HepG2 (cell line): ENCODE measurements around the gene GPRIN1. TPM values are rescaled to one million over a fixed set of nuclear protein-coding genes. Genes with fewer than 3 reads are reported as not detected.

ENCODE experiments used
- ATAC-seq: fragments of 200-7000 bp; cut with Tn5 transposase; 3 replicates; pipeline ENCODE4 v1.9.1; 2020; ENCODE audit warnings: mild to moderate bottlenecking, moderate library complexity
- BruUV-seq: library from RNA; stranded (reverse); fragments of 400-500 nt; replicated peaks from 2 replicates; lab custom pipeline; 2021; lab: Mats Ljungman, UMichigan
- CTCF ChIA-PET: fragments of 300-600 bp; formaldehyde crosslinking; extraction: SDS; loops from one replicate; lab custom pipeline; 2021; ENCODE audit warnings: low total read pairs, inconsistent platforms, low intra/inter-chr PET ratio; lab: Yijun Ruan, JAX
- POLR2A ChIA-PET: fragments of 350-600 bp; sonication (Branson Sonifier 250); formaldehyde crosslinking; loops from one replicate; lab custom pipeline; 2020; ENCODE audit warnings: antibody characterized with exemption, inconsistent platforms; lab: Yijun Ruan, JAX
- DNase-seq: peaks from one replicate; pipeline ENCODE4 v3.0.0-alpha.2; 2015; ENCODE audit warnings: low spot score
- FAIRE-seq: peaks from 3 replicates; lab custom pipeline; 2011; peaks lifted over from hg19 to GRCh38; lab: Jason Lieb, UNC
- H2AFZ ChIP-seq: one replicate; pipeline ENCODE4 v1.6.1; 2011; ENCODE audit warnings: low read length, inconsistent platforms
- H3K27ac ChIP-seq: fragments of 300-600 bp; 3 replicates; pipeline ENCODE4 v1.8.0; 2011; ENCODE audit warnings: mixed run types, mild to moderate bottlenecking, mixed read lengths, low read length, inconsistent platforms; ENCODE audit not compliant: insufficient read depth; ENCODE audit errors: extremely low read length
- H3K27me3 ChIP-seq, 2 experiments: fragments of 200-600 bp in 1 of 2; 2 replicates in 1 of 2; 3 replicates in 1 of 2; pipeline versions ENCODE4 v1.6.0 to v1.8.0; 2011; ENCODE audit warnings: low read length in 2 of 2, mild to moderate bottlenecking in 2 of 2, moderate library complexity in 2 of 2, inconsistent platforms in 1 of 2; ENCODE audit not compliant: insufficient read depth in 2 of 2, control insufficient read depth in 1 of 2
- H3K36me3 ChIP-seq, 2 experiments: fragments of 200-600 bp in 1 of 2; replicated peaks in 1 of 2; 2 replicates in 1 of 2; 3 replicates in 1 of 2; pipeline versions ENCODE4 v1.5.1 to v1.8.0; 2011; ENCODE audit warnings: low read length in 2 of 2, inconsistent platforms in 1 of 2; ENCODE audit not compliant: insufficient read depth in 2 of 2, control insufficient read depth in 1 of 2
- H3K4me1 ChIP-seq: 2 replicates; pipeline ENCODE4 v1.5.1; 2012; ENCODE audit warnings: low read length, inconsistent platforms; ENCODE audit not compliant: insufficient read depth
- H3K4me2 ChIP-seq: 2 replicates; pipeline ENCODE4 v1.6.0; 2011; ENCODE audit warnings: low read depth, low read length, inconsistent platforms
- H3K4me3 ChIP-seq, 3 experiments: fragments of 200-600 bp in 1 of 3; sonication (generic), shearing (Covaris generic) in 1 of 3; replicated peaks in 1 of 3; 2 replicates each; pipeline ENCODE4 v1.5.1; 2011 to 2016; ENCODE audit warnings: low read length in 3 of 3, inconsistent platforms in 2 of 3, low read depth in 2 of 3, mild to moderate bottlenecking in 2 of 3, control low read depth in 1 of 3, mixed read lengths in 1 of 3; ENCODE audit not compliant: insufficient read depth in 1 of 3
- H3K79me2 ChIP-seq: one replicate; pipeline ENCODE4 v1.6.1; 2011; ENCODE audit warnings: low read length, inconsistent platforms; ENCODE audit not compliant: insufficient read depth
- H3K9ac ChIP-seq: 2 replicates; pipeline ENCODE4 v1.6.0; 2011; ENCODE audit warnings: mild to moderate bottlenecking, low read depth, low read length, inconsistent platforms; ENCODE audit not compliant: insufficient read depth
- H3K9me3 ChIP-seq: 2 replicates; pipeline ENCODE4 v1.5.1; 2012; ENCODE audit warnings: mild to moderate bottlenecking, low read length
- H4K20me1 ChIP-seq: 2 replicates; pipeline ENCODE4 v1.6.0; 2011; ENCODE audit warnings: inconsistent platforms, mild to moderate bottlenecking, low read length, moderate library complexity; ENCODE audit not compliant: insufficient read depth
- CBX1 ChIP-seq: IDR thresholded peaks from one replicate; pipeline ENCODE4 v1.6.1; 2016; ENCODE audit warnings: antibody characterized with exemption, low read depth
- ELF4 ChIP-seq: sonication (generic); formaldehyde crosslinking; IDR thresholded peaks from 2 replicates; pipeline ENCODE4 v1.5.0; 2020; ENCODE audit warnings: missing genetic modification reagents, mild to moderate bottlenecking, moderate library complexity, borderline replicate concordance
- SUZ12 ChIP-seq: fragments of 150-350 bp; IDR thresholded peaks from 2 replicates; pipeline ENCODE4 v1.6.1; 2014; ENCODE audit warnings: low read depth, low read length
- TFDP2 ChIP-seq: sonication (generic); formaldehyde crosslinking; IDR thresholded peaks from 2 replicates; pipeline ENCODE4 v1.4.0; 2020; ENCODE audit warnings: missing genetic modification reagents
- ZNF274 ChIP-seq: sonication (generic); formaldehyde crosslinking; IDR thresholded peaks from 2 replicates; pipeline ENCODE4 v1.5.1; 2020; ENCODE audit warnings: mild to moderate bottlenecking, missing genetic modification reagents
- ZNF333 ChIP-seq: sonication (generic); formaldehyde crosslinking; IDR thresholded peaks from 2 replicates; pipeline ENCODE4 v1.4.0; 2020; ENCODE audit warnings: mild to moderate bottlenecking, missing genetic modification reagents, borderline replicate concordance
- ZNF407 ChIP-seq: sonication (generic); formaldehyde crosslinking; IDR thresholded peaks from one replicate; pipeline ENCODE4 v1.5.1; 2020; ENCODE audit warnings: mild to moderate bottlenecking, missing genetic modification reagents; ENCODE audit errors: not compliant biosample characterization
- WGBS: methylation state at CpG from one replicate; pipeline ENCODE4 v1.1.6; 2017; ENCODE audit warnings: low lambda C conversion rate; 5-methylcytosine and 5-hydroxymethylcytosine counted together
- in situ Hi-C: cut with HindIII; loops from 2 replicates; pipeline ENCODE4 v1.10.0; 2017; ENCODE audit warnings: low pct_unique_long_range_greater_than_20kb; ENCODE audit not compliant: extremely low pct_ligation_motif_present
- intact Hi-C: fragments of 100-400 bp; cut with micrococcal nuclease; formaldehyde crosslinking; loops from one replicate; pipeline ENCODE4 v1.10.0; 2022; ENCODE audit not compliant: unreplicated experiment
- polyA plus RNA-seq, 8 experiments: library from polyadenylated mRNA; depleted of rRNA in 3 of 8; stranded (reverse) in 7 of 8; unstranded in 1 of 8; fragments of >200 nt; fragmentation: Illumina TruSeq in 4 of 8; extraction: Trizol in 4 of 8; gene quantifications; 2 replicates each; pipeline versions ENCODE4 v1.2.1 to v1.2.3, GENCODE V29; 2011 to 2016; ENCODE audit warnings: low read depth in 4 of 8, missing spikeins in 1 of 8, mixed read lengths in 1 of 8; ENCODE audit not compliant: insufficient read depth in 1 of 8
- total RNA-seq, 5 experiments: library from RNA; depleted of rRNA; stranded (reverse); fragments of >200 nt; fragmentation: Illumina TruSeq; extraction: Trizol; gene quantifications; 2 replicates each; pipeline ENCODE4 v1.2.3, GENCODE V29; 2016; ENCODE audit warnings: low read depth in 1 of 5
- TF ChIP-seq, protein P1 (sequence below), 2 experiments: sonication (generic) in 1 of 2; formaldehyde crosslinking in 1 of 2; IDR thresholded peaks; 2 replicates each; pipeline versions ENCODE4 v1.6.1 to v1.9.0; 2014 to 2022; ENCODE audit warnings: antibody characterized with exemption in 1 of 2, borderline replicate concordance in 1 of 2, inconsistent platforms in 1 of 2, low read depth in 1 of 2, missing genetic modification reagents in 1 of 2

Gene GPRIN1
- total and polyA plus RNA-seq, 2 of the 13 experiments (the other 11 are each of a cell fraction or from before 2014, with no cell fraction given) = 0.32 to 2.0 TPM

- no peaks in the 10 kb centered on the region for H3K79me2 ChIP-seq
- no peaks in the 10 kb centered on the region for H4K20me1 ChIP-seq
- H3K4me3 ChIP-seq = no peak overlapping the region
- H3K27ac ChIP-seq = no peak overlapping the region
- no peaks in the 10 kb centered on the region for H3K36me3 ChIP-seq
- H3K9ac ChIP-seq = no peak overlapping the region
- CTCF ChIA-PET = no interaction called here
- no peaks in the 10 kb centered on the region for H3K9me3 ChIP-seq
- H3K27me3 ChIP-seq = peaks cover 9 to 65% of the 10 kb centered on the region in 2 experiments
- no peak overlapping the region for H3K4me2 ChIP-seq
- no peak overlapping the region for H2AFZ ChIP-seq
- FAIRE-seq = no peak
- BruUV-seq = no TSS peak
- no peak for DNase-seq
- H3K4me1 ChIP-seq = no peaks in the 10 kb centered on the region
- ATAC-seq = no peak
- intact Hi-C loops (no loop called here), in situ Hi-C loops (no loop called here)
- POLR2A ChIA-PET = no interaction called here
- 42% methylated on average over 3 of the region's 3 CpGs for WGBS
- TF ChIP-seq ZNF274 (CRISPR knock-in tag) = no peak
- no peak for TF ChIP-seq SUZ12
- TF ChIP-seq ZNF333 = no peak
- no peak for TF ChIP-seq ZNF407 (CRISPR knock-in tag)
- no peak for TF ChIP-seq CBX1
- TF ChIP-seq TFDP2 (CRISPR knock-in tag) = no peak
- TF ChIP-seq, protein P1, sequence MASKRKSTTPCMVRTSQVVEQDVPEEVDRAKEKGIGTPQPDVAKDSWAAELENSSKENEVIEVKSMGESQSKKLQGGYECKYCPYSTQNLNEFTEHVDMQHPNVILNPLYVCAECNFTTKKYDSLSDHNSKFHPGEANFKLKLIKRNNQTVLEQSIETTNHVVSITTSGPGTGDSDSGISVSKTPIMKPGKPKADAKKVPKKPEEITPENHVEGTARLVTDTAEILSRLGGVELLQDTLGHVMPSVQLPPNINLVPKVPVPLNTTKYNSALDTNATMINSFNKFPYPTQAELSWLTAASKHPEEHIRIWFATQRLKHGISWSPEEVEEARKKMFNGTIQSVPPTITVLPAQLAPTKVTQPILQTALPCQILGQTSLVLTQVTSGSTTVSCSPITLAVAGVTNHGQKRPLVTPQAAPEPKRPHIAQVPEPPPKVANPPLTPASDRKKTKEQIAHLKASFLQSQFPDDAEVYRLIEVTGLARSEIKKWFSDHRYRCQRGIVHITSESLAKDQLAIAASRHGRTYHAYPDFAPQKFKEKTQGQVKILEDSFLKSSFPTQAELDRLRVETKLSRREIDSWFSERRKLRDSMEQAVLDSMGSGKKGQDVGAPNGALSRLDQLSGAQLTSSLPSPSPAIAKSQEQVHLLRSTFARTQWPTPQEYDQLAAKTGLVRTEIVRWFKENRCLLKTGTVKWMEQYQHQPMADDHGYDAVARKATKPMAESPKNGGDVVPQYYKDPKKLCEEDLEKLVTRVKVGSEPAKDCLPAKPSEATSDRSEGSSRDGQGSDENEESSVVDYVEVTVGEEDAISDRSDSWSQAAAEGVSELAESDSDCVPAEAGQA (IDR thresholded peaks at IDR 0.05; ENCODE audit: low read depth) = no peak
- TF ChIP-seq, protein P1 (CRISPR knock-in tag; IDR thresholded peaks at IDR 0.05; ENCODE audit: borderline replicate concordance) = no peak
- TF ChIP-seq ELF4 (CRISPR knock-in tag) = no peak
These were observed 28.5 kb upstream of the GPRIN1 start for GRCh38 chr5:176638437-176638836.
